Endothelial cell of umbilical vein (primary cell): ENCODE measurements around the gene TP73. TPM values are rescaled to one million over a fixed set of nuclear protein-coding genes. Genes with fewer than 3 reads are reported as not detected.

Experiments
- BruUV-seq: library from RNA; stranded (reverse); fragments of 400-500 nt; replicated peaks from 2 replicates; lab custom pipeline; 2021; lab: Mats Ljungman, UMichigan
- CTCF ChIA-PET: fragments of 300-600, 350-600 bp; sonication (Branson Sonifier 250); formaldehyde crosslinking; loops from one replicate; lab custom pipeline; 2021; ENCODE audit warnings: antibody characterized with exemption, inconsistent platforms; lab: Charles Lee
- POLR2A ChIA-PET: fragments of 300-600, 350-600 bp; sonication (Branson Sonifier 250); formaldehyde crosslinking; loops from one replicate; lab custom pipeline; 2021; ENCODE audit warnings: antibody characterized with exemption, inconsistent platforms; lab: Charles Lee
- DNase-seq: peaks from one replicate; pipeline ENCODE4 v3.0.0-alpha.2; 2011; ENCODE audit warnings: low read depth, low spot score
- FAIRE-seq: peaks from 2 replicates; lab custom pipeline; 2011; peaks lifted over from hg19 to GRCh38; lab: Jason Lieb, UNC
- H2AFZ ChIP-seq: 2 replicates; pipeline ENCODE4 v1.6.0; 2012; ENCODE audit warnings: low read depth, low read length, control low read depth, inconsistent platforms
- H3K27ac ChIP-seq: 2 replicates; pipeline ENCODE4 v1.5.1; 2011; ENCODE audit warnings: low read depth, mild to moderate bottlenecking, control low read depth, low read length, moderate library complexity; ENCODE audit not compliant: insufficient read depth
- H3K27me3 ChIP-seq, 2 experiments: 2 replicates each; pipeline versions ENCODE4 v1.6.0 to v1.6.1; 2011; ENCODE audit warnings: low read length in 2 of 2, mixed read lengths in 1 of 2; ENCODE audit not compliant: control insufficient read depth in 2 of 2, insufficient read depth in 2 of 2
- H3K36me3 ChIP-seq, 2 experiments: 2 replicates in 1 of 2; 3 replicates in 1 of 2; pipeline ENCODE4 v1.5.1; 2011; ENCODE audit warnings: low read length in 2 of 2, mild to moderate bottlenecking in 1 of 2, moderate library complexity in 1 of 2; ENCODE audit not compliant: control insufficient read depth in 2 of 2, insufficient read depth in 2 of 2; ENCODE audit errors: extremely low read depth in 1 of 2
- H3K4me1 ChIP-seq: 3 replicates; pipeline ENCODE4 v1.5.1; 2011; ENCODE audit warnings: mild to moderate bottlenecking, low read length; ENCODE audit not compliant: control insufficient read depth, insufficient read depth; ENCODE audit errors: extremely low read depth
- H3K4me2 ChIP-seq: 2 replicates; pipeline ENCODE4 v1.6.1; 2011; ENCODE audit warnings: low read length, control low read depth, mixed read lengths; ENCODE audit not compliant: insufficient read depth
- H3K4me3 ChIP-seq, 3 experiments: fragments of 200-600 bp in 1 of 3; sonication (generic), shearing (Covaris generic) in 1 of 3; replicated peaks in 1 of 3; 2 replicates each; pipeline ENCODE4 v1.5.1; 2011 to 2016; ENCODE audit warnings: control low read depth in 3 of 3, low read length in 3 of 3, mild to moderate bottlenecking in 2 of 3, inconsistent platforms in 1 of 3, low read depth in 1 of 3, moderate library complexity in 1 of 3; ENCODE audit not compliant: insufficient read depth in 1 of 3
- H3K79me2 ChIP-seq: 2 replicates; pipeline ENCODE4 v1.6.0; 2012; ENCODE audit warnings: low read length, inconsistent platforms; ENCODE audit not compliant: control insufficient read depth, insufficient read depth
- H3K9ac ChIP-seq: replicated peaks from 2 replicates; pipeline ENCODE3; 2011; ENCODE audit warnings: low read length, control low read depth; ENCODE audit not compliant: insufficient read depth; ENCODE audit errors: extremely low read depth
- H3K9me1 ChIP-seq: replicated peaks from 3 replicates; pipeline ENCODE4 v1.6.0; 2011; ENCODE audit warnings: mild to moderate bottlenecking, low read length; ENCODE audit not compliant: control insufficient read depth, insufficient read depth; ENCODE audit errors: extremely low read depth
- H3K9me3 ChIP-seq: replicated peaks from 2 replicates; pipeline ENCODE4 v1.5.1; 2012; ENCODE audit warnings: low read length, inconsistent platforms; ENCODE audit not compliant: control insufficient read depth, insufficient read depth
- H4K20me1 ChIP-seq: replicated peaks from 2 replicates; pipeline ENCODE3; 2011; ENCODE audit warnings: mild to moderate bottlenecking, low read length; ENCODE audit not compliant: control insufficient read depth, insufficient read depth; ENCODE audit errors: extremely low read depth
- CTCF ChIP-seq, 2 donors: IDR thresholded peaks; 1 replicate in 1 of 2; 2 replicates in 1 of 2; pipeline ENCODE4 v1.5.1; 2011; ENCODE audit warnings: low read length in 2 of 2, mild to moderate bottlenecking in 2 of 2, moderate library complexity in 2 of 2, control low read depth in 1 of 2, inconsistent platforms in 1 of 2, low read depth in 1 of 2; ENCODE audit not compliant: insufficient read depth in 1 of 2; ENCODE audit errors: extremely low read depth in 1 of 2
- EZH2 ChIP-seq: IDR thresholded peaks from 2 replicates; pipeline ENCODE4 v1.6.1; 2012; ENCODE audit warnings: borderline replicate concordance, low read depth, mild to moderate bottlenecking, moderate library complexity, low read length, inconsistent platforms; ENCODE audit not compliant: severe bottlenecking
- FOS ChIP-seq: IDR thresholded peaks from 2 replicates; pipeline ENCODE4 v1.6.1; 2011; ENCODE audit warnings: mild to moderate bottlenecking, low read length, moderate library complexity, borderline replicate concordance; ENCODE audit not compliant: insufficient read depth
- GATA2 ChIP-seq: IDR thresholded peaks from 2 replicates; pipeline ENCODE4 v1.7.0; 2011; ENCODE audit warnings: low read depth, mild to moderate bottlenecking, moderate library complexity, mixed read lengths, low read length; ENCODE audit not compliant: insufficient read length, insufficient read depth
- JUN ChIP-seq: IDR thresholded peaks from 2 replicates; pipeline ENCODE4 v1.6.1; 2011; ENCODE audit warnings: borderline replicate concordance, low read depth; ENCODE audit not compliant: insufficient read length, insufficient read depth
- MAX ChIP-seq: IDR thresholded peaks from 2 replicates; pipeline ENCODE4 v1.6.1; 2011; ENCODE audit not compliant: insufficient read depth, insufficient read length
- MYC ChIP-seq: IDR thresholded peaks from one replicate; pipeline ENCODE4 v1.6.1; 2011; ENCODE audit warnings: mild to moderate bottlenecking, low read depth, low read length
- POLR2A ChIP-seq: IDR thresholded peaks from 2 replicates; pipeline ENCODE4 v1.6.1; 2012; ENCODE audit warnings: low read depth, mild to moderate bottlenecking, control low read depth, low read length
- POLR2AphosphoS5 ChIP-seq: IDR thresholded peaks from 2 replicates; pipeline ENCODE4 v1.6.1; 2012; ENCODE audit warnings: low read depth, mild to moderate bottlenecking, control low read depth, low read length, moderate library complexity; ENCODE audit not compliant: insufficient read depth
- dilution Hi-C: fragments of 300-500 bp; cut with MboI; formaldehyde crosslinking; loops from one replicate; pipeline ENCODE4 v1.15.0; 2019; ENCODE audit warnings: low sequenced_read_pairs; ENCODE audit not compliant: extremely low pct_ligation_motif_present
- intact Hi-C: fragments of 100-400 bp; cut with micrococcal nuclease; formaldehyde crosslinking; loops from one replicate; pipeline ENCODE4 v1.10.0; 2022
- polyA plus RNA-seq, 4 experiments: library from polyadenylated mRNA; depleted of rRNA in 3 of 4; stranded (reverse) in 3 of 4; unstranded in 1 of 4; fragments of >200 nt; gene quantifications; 2 replicates each; pipeline versions ENCODE4 v1.2.1 to v1.2.3, GENCODE V29; 2011 to 2012; ENCODE audit warnings: missing spikeins in 1 of 4
- total RNA-seq: library from RNA; stranded (reverse); gene quantifications from 2 replicates; pipeline ENCODE4 v1.2.3, GENCODE V29; 2021

TP73 gene
- total and polyA plus RNA-seq, 2 donors (not counting 3 experiments of a cell fraction or from before 2014, with no cell fraction given): 0.03 to 0.15 TPM

GRCh38 chr1:3685906-3686305, 33.6 kb downstream of the TP73 start:
- H3K27me3 ChIP-seq: no peaks in the 10 kb centered on the region
- CTCF ChIA-PET: interaction anchor here (1.1 to 2.2 kb wide), 4 partner anchors 9 to 39 kb away, joined by 3 to 10 read pairs (median 4); no protein-coding TSS in a partner anchor
- POLR2A ChIA-PET: no interaction called here
- dilution Hi-C loops (no loop called here), intact Hi-C loops (no loop called here)
- no TSS peak for BruUV-seq
- H3K79me2 ChIP-seq: no peaks in the 10 kb centered on the region
- no peak overlapping the region for H3K4me2 ChIP-seq
- no peaks in the 10 kb centered on the region for H4K20me1 ChIP-seq
- no peak overlapping the region for H2AFZ ChIP-seq
- no peak overlapping the region for H3K4me3 ChIP-seq
- no peaks in the 10 kb centered on the region for H3K9me1 ChIP-seq
- DNase-seq (no peak), FAIRE-seq (no peak)
- no peak for TF ChIP-seq EZH2
- TF ChIP-seq JUN: no peak
- TF ChIP-seq POLR2AphosphoS5: no peak
- TF ChIP-seq MYC: no peak
- no peak for TF ChIP-seq FOS
- TF ChIP-seq MAX: no peak
- H3K36me3 ChIP-seq: no peaks in the 10 kb centered on the region
- no peak overlapping the region for H3K9ac ChIP-seq
- no peaks in the 10 kb centered on the region for H3K4me1 ChIP-seq
- no peak overlapping the region for H3K27ac ChIP-seq
- no peaks in the 10 kb centered on the region for H3K9me3 ChIP-seq

GRCh38 chr1:3687504-3687903, 35.2 kb downstream of the TP73 start:
- no peak overlapping the region for H3K4me2 ChIP-seq

More at GRCh38 chr1:3687504-3687903, 35.2 kb downstream of the TP73 start:
- H3K79me2 ChIP-seq: no peaks in the 10 kb centered on the region
- BruUV-seq: no TSS peak
- no peaks in the 10 kb centered on the region for H3K9me1 ChIP-seq
- no peak overlapping the region for H3K4me3 ChIP-seq
- H4K20me1 ChIP-seq: no peaks in the 10 kb centered on the region
- dilution Hi-C loops (no loop called here), intact Hi-C loops (no loop called here)
- DNase-seq: no peak
- POLR2A ChIA-PET: no interaction called here
- H3K27ac ChIP-seq: no peak overlapping the region
- no peak overlapping the region for H2AFZ ChIP-seq
- no peaks in the 10 kb centered on the region for H3K36me3 ChIP-seq
- H3K27me3 ChIP-seq: no peaks in the 10 kb centered on the region
- no peak overlapping the region for H3K9ac ChIP-seq
- CTCF ChIA-PET: interaction anchor here (0.9 to 2.2 kb wide), 2 partner anchors 8 to 37 kb away, joined by 3 to 10 read pairs; no protein-coding TSS in a partner anchor
- no peak for TF ChIP-seq EZH2
- no peak for TF ChIP-seq CTCF (IDR thresholded peaks at IDR 0.05; ENCODE audit: extremely low read depth in 1 of 2, insufficient read depth in 1 of 2, low read depth in 1 of 2, low read length in 2 of 2)
- TF ChIP-seq MAX: no peak
- TF ChIP-seq POLR2AphosphoS5: no peak
- no peak for TF ChIP-seq POLR2A
- no peak for TF ChIP-seq FOS
- TF ChIP-seq GATA2: no peak
- TF ChIP-seq MYC: no peak
- TF ChIP-seq JUN: no peak
- no peaks in the 10 kb centered on the region for H3K4me1 ChIP-seq
- H3K9me3 ChIP-seq: no peaks in the 10 kb centered on the region
- no peak for FAIRE-seq
